ENCODE data around the gene OR7G2.
"Not testable (repeated sequence)": the region's sequence is repeated elsewhere in the genome, so short reads cannot be mapped to it uniquely, and the experiment has no call there.

OR7G2 gene

DNA sequence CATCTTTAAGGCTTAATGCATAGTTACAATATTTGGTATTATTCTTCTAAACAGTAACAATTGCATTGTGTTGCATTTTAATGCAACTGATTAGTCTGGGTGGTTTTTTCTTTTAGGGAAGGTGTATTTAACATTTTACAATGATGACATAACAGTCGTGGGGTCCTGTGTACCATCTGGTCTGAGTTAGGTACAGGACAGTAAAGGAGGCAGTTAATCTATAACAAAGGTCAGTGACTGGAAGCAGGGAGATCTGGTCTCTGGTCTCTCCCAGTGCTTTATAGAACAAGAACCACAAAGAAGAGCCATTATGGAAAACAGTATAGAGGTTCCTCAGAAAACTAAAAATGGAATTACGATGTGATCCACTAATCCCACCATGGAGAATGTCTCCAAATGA lies 2.7 kb upstream of the OR7G2 start:
- no peak for DNase-seq (ENCODE audit: low read depth, low spot score)
- TF ChIP-seq POLR2AphosphoS5 (IDR thresholded peaks at IDR 0.05; ENCODE audit: borderline replicate concordance, low read depth, low read length) (no peak), FOXP2 (optimal IDR thresholded peaks at IDR 0.05; ENCODE audit: control extremely low read depth, extremely low read length, insufficient read depth) (no peak), EZH2 (IDR thresholded peaks at IDR 0.05) (no peak)

DNA sequence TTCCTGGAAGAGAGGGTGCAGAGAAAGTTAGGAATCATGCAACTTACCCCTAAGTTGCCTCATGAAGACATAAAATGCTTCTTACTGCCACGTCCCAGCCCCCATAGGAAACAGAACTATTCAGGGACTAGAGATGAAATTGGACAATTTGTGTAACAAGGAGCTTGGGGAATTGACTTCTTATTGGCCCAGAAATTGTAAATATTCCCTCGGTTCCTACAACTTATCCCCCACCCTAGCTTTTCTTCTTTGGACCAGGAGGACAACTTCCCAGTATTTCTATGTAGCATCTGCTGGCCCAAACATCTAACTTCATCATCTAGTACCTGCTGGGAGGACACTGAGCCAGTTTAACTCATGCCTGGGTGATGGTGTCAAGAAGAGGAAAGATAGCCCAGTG lies 20.5 kb downstream of the OR7G2 start, which contains the start of gene OR1M1:
Gene OR1M1 (plus strand): TSS at position 301 of the 400 bp plus-strand sequence. CDS start 6,184 bp downstream, outside the sequence.
- H3K9me3 ChIP-seq (ENCODE audit: low read depth, low read length) = no peaks in the 10 kb centered on the region
- TF ChIP-seq POLR2AphosphoS5 (IDR thresholded peaks at IDR 0.05; ENCODE audit: borderline replicate concordance, low read depth, low read length) (no peak), EZH2 (IDR thresholded peaks at IDR 0.05) (no peak), FOXP2 (optimal IDR thresholded peaks at IDR 0.05; ENCODE audit: control extremely low read depth, extremely low read length, insufficient read depth) (no peak)
- H3K36me3 ChIP-seq (ENCODE audit: insufficient read depth, low read length) = no peaks in the 10 kb centered on the region
- no peak within 1 kb of the TSS for H3K9ac ChIP-seq (ENCODE audit: insufficient read length)
- DNase-seq (ENCODE audit: low read depth, low spot score) = no peak
- H3K4me3 ChIP-seq = no peak within 1 kb of the TSS
- H3K27ac ChIP-seq = no peak within 1 kb of the TSS

More for the DNA sequence above, 2.7 kb upstream of the OR7G2 start:
- Histone ChIP-seq H3K9me3 (ENCODE audit: low read depth, low read length) (no peaks in the 10 kb centered on the region), H3K4me3 (no peak overlapping the region), H3K36me3 (ENCODE audit: insufficient read depth, low read length) (no peaks in the 10 kb centered on the region), H3K9ac (ENCODE audit: insufficient read length) (no peak overlapping the region), H3K27ac (no peak overlapping the region)

DNA sequence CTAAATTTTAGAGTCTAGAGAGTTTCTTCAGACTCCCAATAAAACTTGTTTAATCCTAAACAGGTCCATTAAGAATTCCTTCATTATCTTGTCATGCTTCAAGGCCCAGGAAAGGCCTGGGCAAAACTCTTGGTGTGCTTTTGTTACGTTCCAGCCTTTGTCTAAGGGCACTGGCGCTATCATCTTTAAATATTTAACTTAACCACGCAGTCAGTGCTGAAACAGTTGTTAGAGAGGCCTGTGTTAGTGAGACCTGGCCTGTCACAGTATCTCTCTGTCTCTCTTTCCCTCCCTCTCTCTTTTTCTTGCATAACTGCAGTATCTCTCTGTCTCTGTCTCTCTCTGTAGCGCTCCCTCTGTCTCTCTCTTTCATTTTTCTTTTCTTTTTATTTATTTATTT lies 28.6 kb downstream of the OR7G2 start:
- Histone ChIP-seq H3K9me3 (ENCODE audit: low read depth, low read length) (no peaks in the 10 kb centered on the region), H3K4me3 (no peak overlapping the region), H3K27ac (no peak overlapping the region), H3K9ac (ENCODE audit: insufficient read length) (no peak overlapping the region), H3K36me3 (ENCODE audit: insufficient read depth, low read length) (no peaks in the 10 kb centered on the region)
- TF ChIP-seq POLR2AphosphoS5 (IDR thresholded peaks at IDR 0.05; ENCODE audit: borderline replicate concordance, low read depth, low read length) (no peak), FOXP2 (optimal IDR thresholded peaks at IDR 0.05; ENCODE audit: control extremely low read depth, extremely low read length, insufficient read depth) (no peak), EZH2 (IDR thresholded peaks at IDR 0.05) (no peak)
- no peak for DNase-seq (ENCODE audit: low read depth, low spot score)

DNA sequence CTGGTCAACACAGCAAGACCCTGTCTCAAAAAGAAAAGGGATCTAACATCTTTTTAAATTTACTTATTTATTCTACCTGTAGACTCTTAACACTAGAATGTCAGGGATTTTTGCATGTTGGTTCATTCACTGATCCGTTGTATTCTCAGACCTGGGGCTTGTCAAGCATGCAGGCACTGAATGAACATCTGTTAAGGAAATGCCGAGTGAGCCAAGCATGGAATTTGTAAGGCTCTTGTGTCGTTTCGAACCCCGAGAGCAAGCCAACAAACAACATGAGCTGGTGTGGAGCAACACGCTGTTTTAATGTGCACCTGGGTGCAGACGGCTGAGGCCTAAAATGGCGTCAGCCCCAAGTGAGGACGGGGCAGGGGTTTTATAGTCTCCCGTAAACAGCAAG lies 30.4 kb downstream of the OR7G2 start:
- no peak for DNase-seq (ENCODE audit: low read depth, low spot score)
- H3K9me3 ChIP-seq (ENCODE audit: low read depth, low read length) = no peaks in the 10 kb centered on the region
- no peak overlapping the region for H3K9ac ChIP-seq (ENCODE audit: insufficient read length)
- H3K36me3 ChIP-seq (ENCODE audit: insufficient read depth, low read length) = no peaks in the 10 kb centered on the region
- H3K4me3 ChIP-seq = no peak overlapping the region
- TF ChIP-seq POLR2AphosphoS5 (IDR thresholded peaks at IDR 0.05; ENCODE audit: borderline replicate concordance, low read depth, low read length) (no peak), EZH2 (IDR thresholded peaks at IDR 0.05) (no peak), FOXP2 (optimal IDR thresholded peaks at IDR 0.05; ENCODE audit: control extremely low read depth, extremely low read length, insufficient read depth) (no peak)
- H3K27ac ChIP-seq = no peak overlapping the region

DNA sequence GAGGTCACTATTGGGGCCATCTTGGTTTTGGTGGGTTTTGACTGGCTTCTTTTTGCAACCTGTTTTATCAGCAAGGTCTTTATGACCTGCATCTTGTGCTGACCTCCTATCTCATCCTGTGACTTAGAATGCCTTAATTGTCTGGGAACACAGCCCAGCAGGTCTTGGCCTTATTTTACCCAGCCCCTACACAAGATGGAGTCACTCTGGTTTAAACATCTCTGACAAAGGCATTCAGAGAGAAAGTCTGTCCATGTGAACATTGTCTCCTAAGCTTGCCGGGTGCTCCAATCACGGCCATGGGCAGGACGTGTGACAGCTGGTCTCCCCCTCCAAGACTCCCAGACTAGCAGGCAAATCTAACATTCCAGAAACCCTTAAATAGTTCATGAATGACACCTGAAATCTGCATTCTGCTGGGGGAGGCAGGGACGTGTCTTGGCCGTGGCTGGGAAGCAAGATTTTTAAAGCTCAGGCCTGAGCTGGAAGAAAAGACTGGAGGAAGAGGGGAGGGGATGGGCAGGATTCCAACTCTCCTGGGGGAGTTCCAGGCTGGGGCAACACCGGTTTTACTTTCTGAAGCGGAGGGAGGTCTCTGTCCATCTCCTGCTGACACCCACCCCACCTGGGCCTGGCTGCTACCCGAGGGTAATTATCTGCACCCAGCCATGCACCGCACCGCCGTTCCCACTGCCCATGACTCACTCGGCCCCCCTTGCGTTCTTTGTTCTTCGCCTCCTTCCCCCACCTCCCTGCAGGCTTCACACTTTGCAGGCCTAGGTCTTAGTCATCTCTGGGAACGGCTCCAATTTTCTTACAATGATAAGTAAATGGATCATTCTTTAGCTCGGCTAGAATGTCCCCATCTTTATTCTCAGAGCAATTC lies 32.0 kb downstream of the OR7G2 start:
- H3K9me3 ChIP-seq (ENCODE audit: low read depth, low read length) = no peaks in the 10 kb centered on the region
- peak overlapping the region; percentile 4; the same call in 1 of the 2 replicates for H3K4me3 ChIP-seq
- no peak for TF ChIP-seq EZH2 (IDR thresholded peaks at IDR 0.05)
- no peak for TF ChIP-seq FOXP2 (optimal IDR thresholded peaks at IDR 0.05; ENCODE audit: control extremely low read depth, extremely low read length, insufficient read depth)
- TF ChIP-seq POLR2AphosphoS5 (IDR thresholded peaks at IDR 0.05; ENCODE audit: borderline replicate concordance, low read depth, low read length) = no peak
- no peaks in the 10 kb centered on the region for H3K36me3 ChIP-seq (ENCODE audit: insufficient read depth, low read length)
- no peak overlapping the region for H3K27ac ChIP-seq
- DNase-seq (ENCODE audit: low read depth, low spot score) = peak; percentile 30
- H3K9ac ChIP-seq (ENCODE audit: insufficient read length) = no peak overlapping the region

DNA sequence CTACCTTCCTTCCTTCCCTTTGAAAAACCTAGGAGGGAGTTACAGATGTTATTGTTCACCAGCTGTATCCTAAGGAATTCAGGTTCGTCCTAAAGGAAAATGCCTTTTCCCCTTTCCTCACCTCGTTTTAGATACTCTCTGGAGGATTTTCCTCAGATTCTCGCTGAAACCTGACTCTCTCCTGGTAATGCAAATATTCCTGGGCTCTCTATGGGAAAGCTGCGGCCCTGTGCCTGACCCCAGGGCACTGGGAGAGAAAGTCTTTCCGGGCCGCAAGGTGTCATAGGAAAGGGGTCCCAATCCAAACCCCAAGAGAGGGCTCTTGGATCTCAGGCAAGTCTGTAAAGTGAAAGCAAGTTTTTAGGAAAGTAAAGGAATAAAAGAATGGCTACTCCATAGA lies 33.5 kb downstream of the OR7G2 start:
- H3K4me3 ChIP-seq = no peak overlapping the region
- DNase-seq (ENCODE audit: low read depth, low spot score) = no peak
- TF ChIP-seq FOXP2 (optimal IDR thresholded peaks at IDR 0.05; ENCODE audit: control extremely low read depth, extremely low read length, insufficient read depth) (no peak), POLR2AphosphoS5 (IDR thresholded peaks at IDR 0.05; ENCODE audit: borderline replicate concordance, low read depth, low read length) (no peak)
- no peaks in the 10 kb centered on the region for H3K9me3 ChIP-seq (ENCODE audit: low read depth, low read length)
- no peaks in the 10 kb centered on the region for H3K36me3 ChIP-seq (ENCODE audit: insufficient read depth, low read length)
- H3K27ac ChIP-seq = no peak overlapping the region
- no peak overlapping the region for H3K9ac ChIP-seq (ENCODE audit: insufficient read length)

DNA sequence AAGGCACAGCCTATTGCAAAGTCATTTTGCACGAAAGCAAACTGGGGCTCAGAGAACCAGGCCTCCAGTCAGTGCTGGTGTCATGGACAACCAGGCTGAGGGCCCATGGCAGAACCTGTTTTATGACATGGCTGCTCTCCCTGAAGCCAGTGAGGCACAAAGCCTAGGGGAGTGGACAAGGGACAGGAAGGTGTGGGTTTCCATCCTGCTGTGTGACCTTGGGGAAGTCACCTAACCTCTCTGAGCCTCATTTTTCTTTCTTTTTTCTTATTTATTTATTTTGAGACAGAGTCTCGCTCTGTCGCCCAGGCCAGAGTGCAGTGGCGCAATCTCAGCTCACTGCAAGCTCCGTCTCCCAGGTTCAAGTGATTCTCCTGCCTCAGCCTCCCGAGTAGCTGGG lies 35.6 kb downstream of the OR7G2 start:
- DNase-seq (ENCODE audit: low read depth, low spot score); H3K9ac ChIP-seq (ENCODE audit: insufficient read length); H3K27ac ChIP-seq; H3K9me3 ChIP-seq (ENCODE audit: low read depth, low read length); H3K36me3 ChIP-seq (ENCODE audit: insufficient read depth, low read length); H3K4me3 ChIP-seq: not testable (repeated sequence)

DNA sequence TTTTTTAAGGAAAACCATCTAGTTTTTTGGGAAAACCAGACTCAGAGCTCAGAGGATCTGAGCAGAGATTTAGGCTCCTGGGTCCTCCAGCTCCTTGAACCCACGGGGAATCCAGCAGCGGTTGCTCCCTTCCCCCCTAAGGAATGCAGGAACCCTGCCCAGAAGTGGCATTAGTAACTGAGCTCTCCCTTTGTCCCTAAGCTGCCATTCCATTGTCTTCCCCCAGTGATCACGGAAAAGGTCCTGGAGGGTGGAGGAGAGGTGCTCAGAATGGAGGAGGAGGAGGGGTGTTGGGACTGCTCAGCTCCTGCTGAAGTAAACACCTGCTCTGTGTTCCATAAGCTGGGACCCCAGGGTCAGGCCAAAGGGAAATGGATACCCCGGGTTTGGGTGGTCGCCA lies 37.2 kb downstream of the OR7G2 start:
- Histone ChIP-seq H3K27ac (no peak overlapping the region), H3K9ac (ENCODE audit: insufficient read length) (no peak overlapping the region), H3K4me3 (no peak overlapping the region), H3K9me3 (ENCODE audit: low read depth, low read length) (no peaks in the 10 kb centered on the region), H3K36me3 (ENCODE audit: insufficient read depth, low read length) (no peaks in the 10 kb centered on the region)
- DNase-seq (ENCODE audit: low read depth, low spot score) = no peak
- no peak for TF ChIP-seq POLR2AphosphoS5 (IDR thresholded peaks at IDR 0.05; ENCODE audit: borderline replicate concordance, low read depth, low read length)
- TF ChIP-seq EZH2 (IDR thresholded peaks at IDR 0.05) = no peak
